ENCODE data around the gene SPTB. TPM values are rescaled to one million over a fixed set of nuclear protein-coding genes. Genes with fewer than 3 reads are reported as not detected.

SPTB gene
- total and polyA plus RNA-seq, 10 of the 15 experiments (the other 5 are each of a cell fraction or from before 2014, with no cell fraction given), result under 0.01 to 0.04 (median 0.02) TPM; not detected in 4

GRCh38 chr14:64899958-64900357, 20.3 kb upstream of the SPTB start:
- Histone ChIP-seq H3K4me3 (no peak overlapping the region), H2AFZ (ENCODE audit: control insufficient read depth, low read depth, low read length) (no peak overlapping the region), H3K9me3 (replicated peaks; ENCODE audit: control insufficient read depth, insufficient read depth, low read length) (no peaks in the 10 kb centered on the region), H3K4me1 (ENCODE audit: control insufficient read depth, insufficient read depth, low read length) (no peaks in the 10 kb centered on the region), H3K9ac (ENCODE audit: control insufficient read depth, insufficient read depth, low read length) (no peak overlapping the region), H3K79me2 (ENCODE audit: control insufficient read depth, insufficient read depth, low read length) (no peaks in the 10 kb centered on the region), H3K36me3 (ENCODE audit: control insufficient read depth in 2 of 2, insufficient read depth in 2 of 2, low read length in 1 of 2) (no peaks in the 10 kb centered on the region), H4K20me1 (ENCODE audit: control insufficient read depth, insufficient read depth) (no peaks in the 10 kb centered on the region), H3K4me2 (ENCODE audit: control insufficient read depth, insufficient read depth) (no peak overlapping the region), H3K27me3 (replicated peaks in 1 of 2; ENCODE audit: control insufficient read depth in 2 of 2, insufficient read depth in 2 of 2, low read length in 1 of 2) (no peaks in the 10 kb centered on the region; a peak in 1 of 4 replicates), H3K27ac (ENCODE audit: control insufficient read depth, insufficient read depth) (no peak overlapping the region)
- 0% methylated on average over 1 of the region's 1 CpG for WGBS (ENCODE audit: insufficient coverage, insufficient replicate concordance, low lambda C conversion rate, missing lambda C conversion rate)
- ChIA-PET RAD21 (ENCODE audit: unreplicated experiment) (interaction anchor here (0.6 kb wide), 1 partner anchor 10 kb away, joined by 3 read pairs; no protein-coding TSS in a partner anchor), CTCF (interaction anchor here (1.7 to 2.0 kb wide), 2 partner anchors 8 to 76 kb away, joined by 5 to 15 read pairs; no protein-coding TSS in a partner anchor), SMC1A (ENCODE audit: uncharacterized antibody, unreplicated experiment) (interaction anchor here (1.2 to 1.9 kb wide), 4 partner anchors 8 to 228 kb away, joined by 3 to 6 read pairs (median 4); no protein-coding TSS in a partner anchor), POLR2A (no interaction called here)
- TF ChIP-seq IRF3 (IDR thresholded peaks at IDR 0.05), result no peak
- TF ChIP-seq RELB (IDR thresholded peaks at IDR 0.05; ENCODE audit: low read depth), result no peak
- no peak for TF ChIP-seq TCF7 (IDR thresholded peaks at IDR 0.05; ENCODE audit: borderline replicate concordance)
- no peak for TF ChIP-seq JUNB (IDR thresholded peaks at IDR 0.05)
- FAIRE-seq (no peak), DNase-seq (ENCODE audit: low read depth, low spot score) (no peak), ATAC-seq (no peak)
- in situ Hi-C loops (cut with MboI) (loop anchor here (25.0 kb wide), 1 partner anchor 538 kb away; no protein-coding TSS in a partner anchor), intact Hi-C loops (cut with micrococcal nuclease; ENCODE audit: unreplicated experiment) (no loop called here)
- BruUV-seq (replicated peaks), result no TSS peak
